ENCODE data around the gene MSRB1.
"Not testable (repeated sequence)": the region's sequence is repeated elsewhere in the genome, so short reads cannot be mapped to it uniquely, and the experiment has no call there.

MSRB1 gene

GRCh38 chr16:1978476-1979120 is 35.6 kb upstream of the MSRB1 start:
- no peak for DNase-seq

GRCh38 chr16:1977875-1978268 is 34.9 kb upstream of the MSRB1 start:
- no peak for DNase-seq

GRCh38 chr16:1976951-1977874 is 34.2 kb upstream of the MSRB1 start:
- no peak for DNase-seq

- no peak for DNase-seq
These were observed 33.2 kb upstream of the MSRB1 start for GRCh38 chr16:1976216-1976520.

GRCh38 chr16:1975432-1976215 is 32.6 kb upstream of the MSRB1 start:
- DNase-seq: no peak

- no peak for DNase-seq
These were observed 31.4 kb upstream of the MSRB1 start for GRCh38 chr16:1974157-1975070.

- DNase-seq: no peak
These were observed 30.6 kb upstream of the MSRB1 start for GRCh38 chr16:1973461-1974156.

GRCh38 chr16:1972490-1972877 is 29.5 kb upstream of the MSRB1 start:
- DNase-seq: no peak

GRCh38 chr16:1971796-1972489 is 28.9 kb upstream of the MSRB1 start, which contains the start of gene TBL3:
TBL3 (plus strand) TSS chr16:1972053; CDS start chr16:1972165, 112 bp downstream.
- peak; percentile 85 for DNase-seq

GRCh38 chr16:1968146-1968953 is 25.4 kb upstream of the MSRB1 start:
- no peak for DNase-seq

- DNase-seq: no peak
These were observed 23.5 kb upstream of the MSRB1 start, which contains the start of gene RNF151 for GRCh38 chr16:1966460-1966859. RNF151 (plus strand) TSS chr16:1966856; CDS start chr16:1966882, 26 bp downstream.

GRCh38 chr16:1965396-1966001 is 22.5 kb upstream of the MSRB1 start:
- no peak for DNase-seq

GRCh38 chr16:1964506-1965395 is 21.8 kb upstream of the MSRB1 start, which contains the start of gene RPS2:
RPS2 (minus strand) TSS chr16:1964826; CDS start chr16:1964625, 201 bp downstream.
- peak; percentile 96 for DNase-seq

GRCh38 chr16:1963806-1964505 is 21.0 kb upstream of the MSRB1 start:
- DNase-seq: no peak

- DNase-seq: not testable (repeated sequence)
These were observed 19.5 kb upstream of the MSRB1 start for GRCh38 chr16:1962161-1963153.

- DNase-seq: no peak
These were observed 18.7 kb upstream of the MSRB1 start for GRCh38 chr16:1961651-1962067.

Data from DMS153 (cell line).